ENCODE measurements around the gene CCNC.

DNA sequence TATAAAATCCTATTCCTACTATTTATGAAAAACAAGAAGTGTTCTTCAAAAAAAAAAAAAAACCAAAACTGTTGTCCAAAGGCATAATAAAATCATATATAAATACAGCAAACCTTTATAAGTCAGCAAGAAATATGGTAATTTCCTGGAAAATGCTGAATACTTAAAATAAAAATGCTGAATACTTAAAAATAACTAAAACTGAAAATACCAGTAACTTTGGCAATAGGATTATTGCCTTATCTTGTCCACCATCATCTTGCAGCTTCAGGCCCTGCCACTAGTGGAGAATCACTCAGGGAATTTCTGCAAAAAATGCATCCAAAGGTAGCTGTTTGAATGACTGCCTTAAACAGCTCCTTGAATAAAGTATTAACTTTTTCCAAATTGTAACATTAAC, 24.5 kb downstream of the CCNC start:
- TF ChIP-seq POLR2A (IDR thresholded peaks at IDR 0.05; ENCODE audit: low read depth, low read length) (no peak), POLR2AphosphoS5 (IDR thresholded peaks at IDR 0.05; ENCODE audit: low read depth, low read length) (no peak), TAF1 (IDR thresholded peaks at IDR 0.05; ENCODE audit: borderline replicate concordance, low read depth, low read length) (no peak)
